Activated B cell treated with CpG ODN at 0.5 μM for 24 hours (primary cell): ENCODE measurements around the gene PRKCD. TPM values are rescaled to one million over a fixed set of nuclear protein-coding genes. Genes with fewer than 3 reads are reported as not detected.

ENCODE experiments used
- ATAC-seq: fragments of 200-7000 bp; cut with Tn5 transposase; one replicate; pipeline ENCODE4 v1.10.0; 2021; ENCODE audit warnings: low read depth, mild to moderate bottlenecking, moderate library complexity
- CTCF ChIA-PET: fragments of 350-600 bp; sonication (Branson Sonifier 250); formaldehyde crosslinking; loops from one replicate; lab custom pipeline; 2021; ENCODE audit warnings: antibody characterized with exemption; lab: Charles Lee
- POLR2A ChIA-PET: fragments of 350-600 bp; sonication (Branson Sonifier 250); formaldehyde crosslinking; loops from one replicate; lab custom pipeline; 2021; ENCODE audit warnings: antibody characterized with exemption; lab: Charles Lee
- DNase-seq: peaks from one replicate; pipeline ENCODE4 v3.0.0; 2022
- H3K27ac Mint-ChIP-seq: one replicate; pipeline ENCODE4 v1.8.0; 2020; ENCODE audit warnings: mixed read lengths
- H3K27me3 Mint-ChIP-seq: one replicate; pipeline ENCODE4 v1.8.0; 2021; ENCODE audit warnings: mixed read lengths
- H3K36me3 Mint-ChIP-seq: one replicate; pipeline ENCODE4 v1.8.0; 2021; ENCODE audit warnings: low read depth, mixed read lengths
- H3K4me1 Mint-ChIP-seq: one replicate; pipeline ENCODE4 v1.8.0; 2021; ENCODE audit warnings: mixed read lengths
- H3K4me3 Mint-ChIP-seq: one replicate; pipeline ENCODE4 v1.8.0; 2020; ENCODE audit warnings: mild to moderate bottlenecking, mixed read lengths
- H3K9me3 Mint-ChIP-seq: one replicate; pipeline ENCODE4 v1.8.0; 2020; ENCODE audit warnings: mixed read lengths
- intact Hi-C: fragments of 100-400 bp; cut with micrococcal nuclease; formaldehyde crosslinking; loops from one replicate; pipeline ENCODE4 v1.15.1; 2024
- total RNA-seq: library from RNA; stranded (reverse); gene quantifications from 2 replicates; pipeline ENCODE4 v1.2.3, GENCODE V29; 2022
- TF ChIP-seq, protein P1 (sequence below): fragments of 200-600 bp; IDR thresholded peaks from one replicate; pipeline ENCODE4 v1.8.0; 2022; ENCODE audit warnings: antibody characterized with exemption, mild to moderate bottlenecking

Gene PRKCD
- total RNA-seq, 1 donor from 2014 or later: 60.4 TPM

DNA sequence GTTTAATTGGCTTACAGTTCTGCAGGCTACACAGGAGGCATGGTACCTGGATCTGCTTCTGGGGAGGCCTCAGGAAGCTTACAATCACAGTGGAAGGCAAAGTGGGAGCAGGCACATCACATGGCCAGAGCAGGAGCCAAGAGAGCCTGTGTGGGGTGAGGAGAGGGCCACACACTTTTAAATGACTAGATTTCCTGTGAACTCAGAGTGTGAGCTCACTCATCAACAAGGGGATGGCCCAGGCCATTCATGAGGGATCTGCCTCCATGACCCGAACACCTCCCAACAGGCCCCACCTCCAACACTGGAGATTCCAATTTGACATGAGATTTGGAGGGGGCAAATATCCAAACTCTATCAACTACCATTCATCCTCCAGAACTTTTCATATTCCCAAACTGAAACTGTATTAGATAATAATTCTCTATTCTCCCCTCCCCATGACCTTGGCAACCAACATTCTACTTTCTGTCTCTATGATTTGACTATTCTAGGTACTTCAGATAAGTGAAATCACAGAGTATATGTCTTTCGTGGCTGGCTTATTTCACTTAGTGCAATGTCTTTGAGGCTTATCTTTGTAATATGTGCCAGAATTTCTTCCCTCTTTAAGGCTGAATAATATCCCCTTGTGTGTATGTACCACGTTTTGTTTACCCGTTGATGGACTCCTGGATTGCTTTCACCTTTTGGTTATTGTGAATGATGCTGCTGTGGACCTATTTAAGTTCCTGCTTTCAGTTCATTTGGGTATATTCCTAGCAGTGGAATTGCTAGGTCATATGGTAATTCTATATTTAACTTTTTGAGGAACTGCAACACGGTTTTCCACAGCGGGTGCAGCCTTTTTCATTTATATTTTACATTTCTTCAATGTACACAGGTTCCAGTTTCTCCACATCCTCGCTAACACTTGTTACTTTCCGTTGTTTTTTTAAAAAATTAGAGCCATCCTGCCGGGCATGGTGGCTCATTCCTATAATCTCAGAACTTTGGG is 51.0 kb downstream of the PRKCD start:
- H3K36me3 Mint-ChIP-seq: peaks cover 3% of the 10 kb centered on the region
- H3K9me3 Mint-ChIP-seq: peaks cover 5% of the 10 kb centered on the region
- ChIA-PET CTCF (no interaction called here), POLR2A (no interaction called here)
- H3K27ac Mint-ChIP-seq: no peak overlapping the region
- H3K4me1 Mint-ChIP-seq: no peaks in the 10 kb centered on the region
- intact Hi-C loops: no loop called here
- no peak overlapping the region for H3K4me3 Mint-ChIP-seq
- TF ChIP-seq, protein P1, sequence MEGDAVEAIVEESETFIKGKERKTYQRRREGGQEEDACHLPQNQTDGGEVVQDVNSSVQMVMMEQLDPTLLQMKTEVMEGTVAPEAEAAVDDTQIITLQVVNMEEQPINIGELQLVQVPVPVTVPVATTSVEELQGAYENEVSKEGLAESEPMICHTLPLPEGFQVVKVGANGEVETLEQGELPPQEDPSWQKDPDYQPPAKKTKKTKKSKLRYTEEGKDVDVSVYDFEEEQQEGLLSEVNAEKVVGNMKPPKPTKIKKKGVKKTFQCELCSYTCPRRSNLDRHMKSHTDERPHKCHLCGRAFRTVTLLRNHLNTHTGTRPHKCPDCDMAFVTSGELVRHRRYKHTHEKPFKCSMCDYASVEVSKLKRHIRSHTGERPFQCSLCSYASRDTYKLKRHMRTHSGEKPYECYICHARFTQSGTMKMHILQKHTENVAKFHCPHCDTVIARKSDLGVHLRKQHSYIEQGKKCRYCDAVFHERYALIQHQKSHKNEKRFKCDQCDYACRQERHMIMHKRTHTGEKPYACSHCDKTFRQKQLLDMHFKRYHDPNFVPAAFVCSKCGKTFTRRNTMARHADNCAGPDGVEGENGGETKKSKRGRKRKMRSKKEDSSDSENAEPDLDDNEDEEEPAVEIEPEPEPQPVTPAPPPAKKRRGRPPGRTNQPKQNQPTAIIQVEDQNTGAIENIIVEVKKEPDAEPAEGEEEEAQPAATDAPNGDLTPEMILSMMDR: no peak
- ATAC-seq (no peak), DNase-seq (no peak)
- H3K27me3 Mint-ChIP-seq: no peaks in the 10 kb centered on the region

DNA sequence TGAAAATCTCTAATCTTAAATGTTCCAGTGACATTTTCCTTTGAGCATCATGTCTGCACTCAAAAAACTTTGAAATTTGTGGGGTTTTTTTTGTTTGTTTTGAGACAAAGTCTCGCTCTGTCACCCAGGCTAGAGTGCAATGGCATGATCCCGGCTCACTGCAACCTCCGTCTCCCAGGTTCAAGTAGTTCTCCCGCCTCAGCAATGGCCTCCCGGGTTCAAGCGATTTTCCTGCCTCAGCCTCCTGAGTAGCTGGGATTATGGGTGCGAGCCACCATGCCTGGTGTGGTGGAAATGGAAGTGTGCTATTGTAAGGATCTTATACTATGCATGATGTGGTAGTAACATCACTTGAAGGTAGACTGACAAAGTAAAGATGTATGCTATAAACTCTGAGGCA is 52.3 kb downstream of the PRKCD start:
- Mint-ChIP-seq H3K36me3 (peaks cover 3% of the 10 kb centered on the region), H3K4me1 (peaks cover 5% of the 10 kb centered on the region), H3K4me3 (no peak overlapping the region), H3K27ac (no peak overlapping the region), H3K9me3 (peaks cover 3% of the 10 kb centered on the region), H3K27me3 (no peaks in the 10 kb centered on the region)
- POLR2A ChIA-PET: no interaction called here
- TF ChIP-seq, protein P1: no peak
- no peak for DNase-seq
- no peak for ATAC-seq
- CTCF ChIA-PET: no interaction called here
- intact Hi-C loops: no loop called here

DNA sequence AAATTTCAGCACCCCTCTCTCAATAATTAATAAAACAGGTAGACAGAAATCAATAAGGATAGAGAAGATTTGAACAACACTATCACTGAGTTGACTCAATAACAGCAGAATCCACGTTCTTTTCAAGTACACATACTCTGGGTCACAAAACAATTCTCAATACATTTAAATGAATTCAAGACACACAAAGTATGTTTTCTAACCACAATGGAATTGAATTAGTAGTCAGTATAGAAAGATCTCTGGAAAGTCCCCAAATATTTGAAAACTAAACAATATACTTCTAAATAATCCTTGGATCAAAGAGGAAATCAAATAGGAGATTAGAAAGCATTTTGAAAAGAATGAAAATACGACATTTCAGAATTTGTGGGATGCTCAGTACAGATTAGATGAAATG is 54.8 kb downstream of the PRKCD start:
- TF ChIP-seq, protein P1: no peak
- DNase-seq (no peak), ATAC-seq (no peak)
- Mint-ChIP-seq H3K27me3 (no peaks in the 10 kb centered on the region), H3K4me3 (no peak overlapping the region), H3K36me3 (no peaks in the 10 kb centered on the region), H3K4me1 (peaks cover 13% of the 10 kb centered on the region), H3K9me3 (no peaks in the 10 kb centered on the region), H3K27ac (no peak overlapping the region)
- intact Hi-C loops: loop anchor here (5.0 kb wide), 1 partner anchor 36 kb away; no protein-coding TSS in a partner anchor
- POLR2A ChIA-PET: no interaction called here
- CTCF ChIA-PET: no interaction called here

DNA sequence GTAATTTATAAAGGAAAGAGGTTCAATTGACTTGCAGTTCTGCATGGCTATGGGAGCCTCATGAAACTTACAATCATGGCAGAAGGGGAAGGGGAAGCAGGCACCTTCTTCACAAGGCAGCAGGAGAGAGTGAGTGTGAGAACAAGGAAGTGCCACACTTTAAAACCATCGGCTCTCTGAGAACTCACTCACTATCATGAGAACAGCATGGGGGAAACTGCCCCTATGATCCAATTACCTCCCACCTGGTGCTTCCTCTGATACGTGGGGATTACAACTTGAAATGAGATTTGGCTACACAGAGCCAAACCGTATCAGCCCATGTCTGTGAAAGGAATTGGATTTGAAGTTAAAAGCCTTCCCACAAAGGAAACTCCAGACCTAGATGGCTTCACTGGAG is 55.7 kb downstream of the PRKCD start:
- intact Hi-C loops: loop anchor here (5.0 kb wide), 1 partner anchor 36 kb away; no protein-coding TSS in a partner anchor
- Mint-ChIP-seq H3K36me3 (no peaks in the 10 kb centered on the region), H3K27me3 (no peaks in the 10 kb centered on the region), H3K9me3 (no peaks in the 10 kb centered on the region), H3K4me3 (no peak overlapping the region), H3K27ac (no peak overlapping the region), H3K4me1 (peaks cover 13% of the 10 kb centered on the region)
- ATAC-seq: no peak
- TF ChIP-seq, protein P1: no peak
- no peak for DNase-seq
- ChIA-PET POLR2A (no interaction called here), CTCF (no interaction called here)

DNA sequence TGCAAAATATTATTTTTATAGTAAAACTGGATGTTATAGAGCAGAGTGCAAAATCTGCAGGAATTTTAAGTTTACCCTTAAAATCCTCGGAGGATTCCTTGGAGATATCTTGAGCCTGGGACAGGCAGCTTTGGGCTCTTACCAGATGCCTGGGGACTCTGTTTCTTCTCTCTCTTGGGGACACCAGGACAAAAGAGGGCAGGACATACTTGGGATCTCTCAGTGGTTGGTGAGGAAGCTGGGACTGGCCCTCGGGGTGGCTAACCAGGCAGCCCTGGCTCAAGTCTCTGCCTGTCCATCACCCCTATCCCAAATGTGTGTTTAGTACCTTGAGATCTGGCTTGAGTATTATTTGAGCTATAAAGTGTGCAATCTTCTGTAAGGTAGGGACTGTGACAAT is 56.2 kb downstream of the PRKCD start:
- H3K36me3 Mint-ChIP-seq: no peaks in the 10 kb centered on the region
- no peak for DNase-seq
- POLR2A ChIA-PET: no interaction called here
- ATAC-seq: no peak
- no peak overlapping the region for H3K27ac Mint-ChIP-seq
- peaks cover 13% of the 10 kb centered on the region for H3K4me1 Mint-ChIP-seq
- TF ChIP-seq, protein P1: no peak
- CTCF ChIA-PET: interaction anchor here (1.4 kb wide), 1 partner anchor 21 kb away, joined by 3 read pairs; no protein-coding TSS in a partner anchor
- no peaks in the 10 kb centered on the region for H3K27me3 Mint-ChIP-seq
- H3K4me3 Mint-ChIP-seq: no peak overlapping the region
- intact Hi-C loops: loop anchor here (5.0 kb wide), 1 partner anchor 35 kb away; no protein-coding TSS in a partner anchor
- no peaks in the 10 kb centered on the region for H3K9me3 Mint-ChIP-seq
